GM18508 (cell line): ENCODE results near the gene FKBP1B.
"Not testable (repeated sequence)": the region's sequence is repeated elsewhere in the genome, so short reads cannot be mapped to it uniquely, and the experiment has no call there.

Experiments
- ATAC-seq: cut with Tn5 transposase; IDR thresholded peaks from one replicate; pipeline ENCODE4 v1.9.1; 2021; ENCODE audit warnings: moderate number of reproducible peaks; ENCODE audit not compliant: insufficient read depth, unreplicated experiment

Gene FKBP1B

GRCh38 chr2:24093270-24093669, 43.7 kb downstream of the FKBP1B start:
- not testable (repeated sequence) for ATAC-seq

DNA sequence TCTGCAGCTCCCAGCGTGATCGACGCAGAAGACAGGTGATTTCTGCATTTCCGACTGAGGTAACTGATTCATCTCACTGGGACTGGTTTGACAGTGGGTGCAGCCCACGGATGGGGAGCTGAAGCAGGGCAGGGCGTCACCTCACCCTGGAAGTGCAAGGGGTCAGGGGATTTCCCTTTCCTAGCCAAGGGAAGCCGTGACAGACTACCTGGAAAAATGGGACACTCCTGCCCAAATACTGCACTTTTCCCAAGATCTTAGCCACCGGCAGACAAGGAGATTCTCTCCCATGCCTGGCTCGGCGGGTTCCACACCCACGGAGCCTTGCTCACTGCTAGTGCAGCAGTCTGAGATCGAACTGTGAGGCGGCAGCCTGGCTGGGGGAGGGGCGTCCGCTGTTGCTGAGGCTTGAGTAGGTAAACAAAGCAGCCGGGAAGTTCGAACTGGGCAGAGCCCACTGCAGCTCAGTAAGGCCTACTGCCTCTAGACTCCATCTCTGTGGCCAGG, 45.7 kb downstream of the FKBP1B start:
- ATAC-seq = not testable (repeated sequence)

GRCh38 chr2:24100732-24101131, 51.2 kb downstream of the FKBP1B start:
- ATAC-seq = not testable (repeated sequence)

GRCh38 chr2:24101992-24102391, 52.5 kb downstream of the FKBP1B start:
- ATAC-seq = no peak

- no peak for ATAC-seq
Observed at GRCh38 chr2:24102677-24103076, 53.1 kb downstream of the FKBP1B start.

DNA sequence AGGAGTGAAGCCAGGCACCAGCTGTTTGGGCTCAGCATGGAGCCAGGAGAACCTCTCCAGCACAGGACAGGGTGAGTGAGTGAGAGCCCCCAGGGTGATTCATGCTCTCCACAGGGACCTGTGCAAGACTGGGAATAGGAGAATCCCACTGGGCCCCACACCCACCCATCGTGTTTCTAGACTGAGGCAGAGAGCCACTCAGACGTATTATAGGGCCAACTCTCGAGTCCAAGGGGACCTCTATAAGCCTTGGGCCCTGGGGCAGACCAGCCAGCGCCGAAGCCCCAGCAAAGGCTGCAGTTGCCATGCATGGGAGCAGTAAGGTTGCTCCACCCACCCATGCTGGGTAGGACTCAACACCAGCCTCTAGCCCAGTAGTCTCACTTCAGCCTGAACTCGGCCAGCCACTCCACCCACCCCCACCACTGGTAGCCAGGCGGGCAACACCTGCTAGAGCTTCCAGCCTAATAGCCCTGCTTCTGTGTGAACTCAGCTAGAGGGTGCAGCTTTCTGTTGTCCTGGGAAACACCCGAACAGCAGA, 54.6 kb downstream of the FKBP1B start:
- ATAC-seq = no peak

- ATAC-seq = no peak
Observed at GRCh38 chr2:24104906-24105305, 55.4 kb downstream of the FKBP1B start.

GRCh38 chr2:24105816-24106215, 56.3 kb downstream of the FKBP1B start:
- ATAC-seq = no peak

GRCh38 chr2:24106786-24107185, 57.2 kb downstream of the FKBP1B start:
- no peak for ATAC-seq

DNA sequence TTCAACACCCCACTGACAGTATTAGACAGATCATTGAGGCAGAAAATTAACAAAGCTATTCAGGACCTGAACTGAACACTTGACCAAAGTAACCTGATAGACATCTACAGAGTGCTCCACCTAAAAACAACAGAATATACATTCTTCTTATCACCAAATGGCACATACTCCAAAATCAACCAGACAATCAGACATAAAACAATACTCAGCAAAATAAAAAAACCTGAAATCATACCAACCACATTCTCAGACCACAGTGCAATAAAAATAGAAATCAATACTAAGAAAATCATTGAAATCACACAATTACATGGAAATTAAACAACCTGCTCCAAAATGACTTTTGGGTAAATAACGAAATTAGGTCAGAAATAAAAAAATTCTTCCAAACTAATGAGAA, 57.8 kb downstream of the FKBP1B start:
- ATAC-seq = no peak

- ATAC-seq = not testable (repeated sequence)
Observed at GRCh38 chr2:24109431-24109830, 59.9 kb downstream of the FKBP1B start.

DNA sequence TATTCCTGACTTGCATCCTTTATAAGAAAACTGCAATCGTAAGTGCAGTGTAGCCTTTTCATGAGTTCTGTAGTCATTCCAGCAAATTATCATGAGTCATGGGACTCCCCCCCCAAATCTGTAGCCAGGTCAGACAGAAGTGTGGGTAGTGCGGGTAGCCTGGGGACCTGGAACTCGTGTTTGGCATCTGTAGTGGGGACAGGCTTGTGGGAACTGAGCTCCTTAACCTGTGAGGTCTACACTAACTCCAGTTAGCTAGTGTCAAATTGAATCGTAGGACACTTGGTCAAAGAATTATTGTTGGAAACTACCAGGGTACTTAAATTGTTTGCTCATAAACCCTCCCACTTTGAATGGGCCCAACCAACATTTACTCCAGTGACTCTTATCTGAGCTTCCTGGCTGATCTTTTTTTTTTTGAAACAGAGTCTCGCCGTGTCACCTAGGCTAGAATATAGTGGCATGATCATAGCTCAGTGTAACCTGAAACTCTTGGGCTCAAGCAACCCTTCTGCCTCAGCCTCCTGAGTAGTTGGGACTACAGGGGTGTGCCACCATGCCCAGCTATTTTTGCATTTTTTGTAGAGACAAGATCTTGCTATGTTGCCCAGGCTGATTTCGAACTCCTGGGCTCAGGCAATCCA, 61.2 kb downstream of the FKBP1B start:
- ATAC-seq = no peak

DNA sequence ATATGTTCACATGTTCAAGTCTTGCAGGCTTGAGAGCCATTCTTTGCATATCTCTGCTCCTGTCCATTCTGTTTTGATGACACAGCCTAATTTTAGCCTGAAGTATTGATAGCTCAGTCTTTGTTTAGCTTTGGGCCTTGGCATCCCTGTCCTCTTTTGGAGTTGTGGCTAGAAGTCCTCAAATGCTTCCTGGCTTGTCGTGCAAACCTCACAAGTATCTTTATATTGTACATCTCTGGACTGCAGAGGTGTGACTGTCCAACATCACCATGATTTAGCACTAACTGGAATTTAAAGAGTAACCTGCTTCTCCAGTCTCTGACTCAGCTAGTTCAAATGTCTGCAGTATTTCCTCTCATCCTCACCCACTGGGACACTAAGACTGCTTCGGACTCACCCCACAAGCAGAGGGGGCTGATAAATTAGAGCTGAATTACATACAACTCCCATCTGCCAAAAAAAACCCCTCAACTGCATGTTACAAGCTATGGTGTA, 61.9 kb downstream of the FKBP1B start:
- no peak for ATAC-seq
